HepG2 (cell line): ENCODE results near the gene MTM1. TPM values are rescaled to one million over a fixed set of nuclear protein-coding genes. Genes with fewer than 3 reads are reported as not detected.

Experiments
- AGO1 ChIP-seq: fragments of 200-400 bp; formaldehyde crosslinking; IDR thresholded peaks from 2 replicates; pipeline ENCODE4 v1.6.1; 2017; ENCODE audit warnings: mild to moderate bottlenecking, low read depth, low read length, moderate library complexity; ENCODE audit not compliant: poor library complexity, severe bottlenecking
- AKAP8 ChIP-seq: sonication (generic); formaldehyde crosslinking; IDR thresholded peaks from 2 replicates; pipeline ENCODE4 v1.5.1; 2020; ENCODE audit warnings: mild to moderate bottlenecking, missing genetic modification reagents
- ASH2L ChIP-seq: fragments of 300-600, 200-600 bp; sonication (generic); IDR thresholded peaks from 2 replicates; pipeline ENCODE4 v1.7.0; 2017; ENCODE audit warnings: low read depth, mild to moderate bottlenecking, moderate library complexity, mixed read lengths, low read length; ENCODE audit not compliant: insufficient read length
- HNF4A ChIP-seq: sonication (generic); formaldehyde crosslinking; IDR thresholded peaks from 2 replicates; pipeline ENCODE4 v1.4.0; 2020; ENCODE audit warnings: missing genetic modification reagents
- NFYC ChIP-seq: IDR thresholded peaks from 2 replicates; pipeline ENCODE4 v1.6.1; 2016; ENCODE audit warnings: missing genetic modification reagents, missing compliant biosample characterization
- SIN3B ChIP-seq: fragments of 150-350 bp; IDR thresholded peaks from 2 replicates; pipeline ENCODE4 v1.6.1; 2014; ENCODE audit warnings: low read length
- SIX4 ChIP-seq: sonication (generic); formaldehyde crosslinking; IDR thresholded peaks from 2 replicates; pipeline ENCODE4 v1.4.0; 2020; ENCODE audit warnings: missing genetic modification reagents
- SP2 ChIP-seq: sonication (generic); formaldehyde crosslinking; IDR thresholded peaks from 2 replicates; pipeline ENCODE4 v1.5.1; 2020; ENCODE audit warnings: mild to moderate bottlenecking, missing genetic modification reagents
- ZNF136 ChIP-seq: sonication (generic); formaldehyde crosslinking; IDR thresholded peaks from 2 replicates; pipeline ENCODE4 v1.8.1; 2022; ENCODE audit warnings: low read depth, mild to moderate bottlenecking, moderate library complexity, missing genetic modification reagents
- ZNF138 ChIP-seq: sonication (generic); formaldehyde crosslinking; IDR thresholded peaks from 2 replicates; pipeline ENCODE4 v1.5.0; 2020; ENCODE audit warnings: mild to moderate bottlenecking, low read depth, missing genetic modification reagents
- ZNF329 ChIP-seq: sonication (generic); formaldehyde crosslinking; IDR thresholded peaks from 2 replicates; pipeline ENCODE4 v1.9.0; 2021; ENCODE audit warnings: low read depth, mild to moderate bottlenecking, missing genetic modification reagents
- ZNF570 ChIP-seq: sonication (generic); formaldehyde crosslinking; IDR thresholded peaks from 2 replicates; pipeline ENCODE4 v1.4.0; 2020; ENCODE audit warnings: mild to moderate bottlenecking, missing genetic modification reagents, borderline replicate concordance
- ZNF678 ChIP-seq: sonication (generic); formaldehyde crosslinking; IDR thresholded peaks from 2 replicates; pipeline ENCODE4 v1.4.0; 2020; ENCODE audit warnings: mild to moderate bottlenecking, missing genetic modification reagents
- polyA plus RNA-seq, 8 experiments: library from polyadenylated mRNA; depleted of rRNA in 3 of 8; stranded (reverse) in 7 of 8; unstranded in 1 of 8; fragments of >200 nt; fragmentation: Illumina TruSeq in 4 of 8; extraction: Trizol in 4 of 8; gene quantifications; 2 replicates each; pipeline versions ENCODE4 v1.2.1 to v1.2.3, GENCODE V29; 2011 to 2016; ENCODE audit warnings: low read depth in 4 of 8, missing spikeins in 1 of 8, mixed read lengths in 1 of 8; ENCODE audit not compliant: insufficient read depth in 1 of 8
- total RNA-seq, 5 experiments: library from RNA; depleted of rRNA; stranded (reverse); fragments of >200 nt; fragmentation: Illumina TruSeq; extraction: Trizol; gene quantifications; 2 replicates each; pipeline ENCODE4 v1.2.3, GENCODE V29; 2016; ENCODE audit warnings: low read depth in 1 of 5
- TF ChIP-seq, protein P1 (sequence below): sonication (generic); formaldehyde crosslinking; conservative IDR thresholded peaks from 2 replicates; pipeline ENCODE4 v1.8.1; 2023; ENCODE audit warnings: missing genetic modification reagents
- TF ChIP-seq, protein P2 (sequence below): sonication (generic); formaldehyde crosslinking; IDR thresholded peaks from 2 replicates; pipeline ENCODE4 v1.4.0; 2020; ENCODE audit warnings: missing genetic modification reagents, borderline replicate concordance
- TF ChIP-seq, protein P3 (sequence below): sonication (generic); formaldehyde crosslinking; IDR thresholded peaks from 2 replicates; pipeline ENCODE4 v1.5.0; 2020; ENCODE audit warnings: missing genetic modification reagents
- TF ChIP-seq, protein P4 (sequence below): sonication (generic); formaldehyde crosslinking; IDR thresholded peaks from 2 replicates; pipeline ENCODE4 v1.4.0; 2020; ENCODE audit warnings: missing genetic modification reagents, borderline replicate concordance

MTM1 gene
- total and polyA plus RNA-seq, 2 of the 13 experiments (the other 11 are each of a cell fraction or from before 2014, with no cell fraction given): 12.0 to 15.2 TPM

DNA sequence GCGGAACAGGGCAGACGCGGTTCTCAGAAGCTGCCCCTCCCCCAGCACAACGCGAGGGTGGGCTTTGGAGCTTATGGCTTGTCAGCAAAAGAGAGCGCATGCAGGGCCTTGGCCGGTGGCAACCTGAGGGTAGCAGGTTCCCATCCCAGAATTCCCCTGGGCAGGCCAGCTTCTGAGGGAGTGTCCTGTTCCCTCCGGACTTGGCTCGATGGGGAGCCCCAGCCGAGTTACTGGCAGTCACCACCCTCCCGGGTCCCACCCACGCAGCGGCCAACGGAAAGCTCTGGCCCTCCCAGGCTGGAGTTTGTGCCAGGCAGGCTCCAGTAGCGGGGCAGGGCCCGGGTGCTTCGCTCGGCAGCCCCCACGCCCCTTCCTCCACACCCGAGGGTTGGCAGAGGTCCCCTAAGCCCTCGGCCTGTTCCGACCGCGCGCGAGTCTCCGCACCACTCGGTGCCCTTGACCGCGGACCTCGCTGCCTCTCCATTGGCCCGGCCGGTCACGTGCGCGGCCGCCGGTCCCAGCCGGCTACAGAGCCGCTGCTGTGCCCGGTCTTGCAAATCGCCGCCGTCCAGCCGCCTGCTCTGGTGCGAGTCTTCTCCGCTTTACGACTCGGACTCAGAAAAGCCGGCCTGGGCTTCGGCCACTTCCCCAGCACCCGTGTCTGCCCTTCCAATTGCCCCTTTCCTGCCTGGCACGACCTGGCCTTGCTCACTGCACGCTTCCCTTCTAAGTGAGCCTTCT lies 20.9 kb upstream of the MTM1 start (continued):
- TF ChIP-seq SIX4 (CRISPR knock-in tag): no peak
- no peak for TF ChIP-seq ZNF136 (CRISPR knock-in tag)
- TF ChIP-seq, protein P1, sequence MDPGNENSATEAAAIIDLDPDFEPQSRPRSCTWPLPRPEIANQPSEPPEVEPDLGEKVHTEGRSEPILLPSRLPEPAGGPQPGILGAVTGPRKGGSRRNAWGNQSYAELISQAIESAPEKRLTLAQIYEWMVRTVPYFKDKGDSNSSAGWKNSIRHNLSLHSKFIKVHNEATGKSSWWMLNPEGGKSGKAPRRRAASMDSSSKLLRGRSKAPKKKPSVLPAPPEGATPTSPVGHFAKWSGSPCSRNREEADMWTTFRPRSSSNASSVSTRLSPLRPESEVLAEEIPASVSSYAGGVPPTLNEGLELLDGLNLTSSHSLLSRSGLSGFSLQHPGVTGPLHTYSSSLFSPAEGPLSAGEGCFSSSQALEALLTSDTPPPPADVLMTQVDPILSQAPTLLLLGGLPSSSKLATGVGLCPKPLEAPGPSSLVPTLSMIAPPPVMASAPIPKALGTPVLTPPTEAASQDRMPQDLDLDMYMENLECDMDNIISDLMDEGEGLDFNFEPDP (CRISPR knock-in tag): no peak
- no peak for TF ChIP-seq ZNF138 (CRISPR knock-in tag)
- TF ChIP-seq, protein P2, sequence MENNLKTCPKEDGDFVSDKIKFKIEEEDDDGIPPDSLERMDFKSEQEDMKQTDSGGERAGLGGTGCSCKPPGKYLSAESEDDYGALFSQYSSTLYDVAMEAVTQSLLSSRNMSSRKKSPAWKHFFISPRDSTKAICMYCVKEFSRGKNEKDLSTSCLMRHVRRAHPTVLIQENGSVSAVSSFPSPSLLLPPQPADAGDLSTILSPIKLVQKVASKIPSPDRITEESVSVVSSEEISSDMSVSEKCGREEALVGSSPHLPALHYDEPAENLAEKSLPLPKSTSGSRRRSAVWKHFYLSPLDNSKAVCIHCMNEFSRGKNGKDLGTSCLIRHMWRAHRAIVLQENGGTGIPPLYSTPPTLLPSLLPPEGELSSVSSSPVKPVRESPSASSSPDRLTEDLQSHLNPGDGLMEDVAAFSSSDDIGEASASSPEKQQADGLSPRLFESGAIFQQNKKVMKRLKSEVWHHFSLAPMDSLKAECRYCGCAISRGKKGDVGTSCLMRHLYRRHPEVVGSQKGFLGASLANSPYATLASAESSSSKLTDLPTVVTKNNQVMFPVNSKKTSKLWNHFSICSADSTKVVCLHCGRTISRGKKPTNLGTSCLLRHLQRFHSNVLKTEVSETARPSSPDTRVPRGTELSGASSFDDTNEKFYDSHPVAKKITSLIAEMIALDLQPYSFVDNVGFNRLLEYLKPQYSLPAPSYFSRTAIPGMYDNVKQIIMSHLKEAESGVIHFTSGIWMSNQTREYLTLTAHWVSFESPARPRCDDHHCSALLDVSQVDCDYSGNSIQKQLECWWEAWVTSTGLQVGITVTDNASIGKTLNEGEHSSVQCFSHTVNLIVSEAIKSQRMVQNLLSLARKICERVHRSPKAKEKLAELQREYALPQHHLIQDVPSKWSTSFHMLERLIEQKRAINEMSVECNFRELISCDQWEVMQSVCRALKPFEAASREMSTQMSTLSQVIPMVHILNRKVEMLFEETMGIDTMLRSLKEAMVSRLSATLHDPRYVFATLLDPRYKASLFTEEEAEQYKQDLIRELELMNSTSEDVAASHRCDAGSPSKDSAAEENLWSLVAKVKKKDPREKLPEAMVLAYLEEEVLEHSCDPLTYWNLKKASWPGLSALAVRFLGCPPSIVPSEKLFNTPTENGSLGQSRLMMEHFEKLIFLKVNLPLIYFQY (CRISPR knock-in tag): no peak
- TF ChIP-seq, protein P3, sequence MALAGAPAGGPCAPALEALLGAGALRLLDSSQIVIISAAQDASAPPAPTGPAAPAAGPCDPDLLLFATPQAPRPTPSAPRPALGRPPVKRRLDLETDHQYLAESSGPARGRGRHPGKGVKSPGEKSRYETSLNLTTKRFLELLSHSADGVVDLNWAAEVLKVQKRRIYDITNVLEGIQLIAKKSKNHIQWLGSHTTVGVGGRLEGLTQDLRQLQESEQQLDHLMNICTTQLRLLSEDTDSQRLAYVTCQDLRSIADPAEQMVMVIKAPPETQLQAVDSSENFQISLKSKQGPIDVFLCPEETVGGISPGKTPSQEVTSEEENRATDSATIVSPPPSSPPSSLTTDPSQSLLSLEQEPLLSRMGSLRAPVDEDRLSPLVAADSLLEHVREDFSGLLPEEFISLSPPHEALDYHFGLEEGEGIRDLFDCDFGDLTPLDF (CRISPR knock-in tag): no peak
- TF ChIP-seq SP2 (CRISPR knock-in tag): no peak; the same call in 1 of the 2 replicates
- no peak for TF ChIP-seq AGO1
- TF ChIP-seq ASH2L: no peak
- TF ChIP-seq, protein P4, sequence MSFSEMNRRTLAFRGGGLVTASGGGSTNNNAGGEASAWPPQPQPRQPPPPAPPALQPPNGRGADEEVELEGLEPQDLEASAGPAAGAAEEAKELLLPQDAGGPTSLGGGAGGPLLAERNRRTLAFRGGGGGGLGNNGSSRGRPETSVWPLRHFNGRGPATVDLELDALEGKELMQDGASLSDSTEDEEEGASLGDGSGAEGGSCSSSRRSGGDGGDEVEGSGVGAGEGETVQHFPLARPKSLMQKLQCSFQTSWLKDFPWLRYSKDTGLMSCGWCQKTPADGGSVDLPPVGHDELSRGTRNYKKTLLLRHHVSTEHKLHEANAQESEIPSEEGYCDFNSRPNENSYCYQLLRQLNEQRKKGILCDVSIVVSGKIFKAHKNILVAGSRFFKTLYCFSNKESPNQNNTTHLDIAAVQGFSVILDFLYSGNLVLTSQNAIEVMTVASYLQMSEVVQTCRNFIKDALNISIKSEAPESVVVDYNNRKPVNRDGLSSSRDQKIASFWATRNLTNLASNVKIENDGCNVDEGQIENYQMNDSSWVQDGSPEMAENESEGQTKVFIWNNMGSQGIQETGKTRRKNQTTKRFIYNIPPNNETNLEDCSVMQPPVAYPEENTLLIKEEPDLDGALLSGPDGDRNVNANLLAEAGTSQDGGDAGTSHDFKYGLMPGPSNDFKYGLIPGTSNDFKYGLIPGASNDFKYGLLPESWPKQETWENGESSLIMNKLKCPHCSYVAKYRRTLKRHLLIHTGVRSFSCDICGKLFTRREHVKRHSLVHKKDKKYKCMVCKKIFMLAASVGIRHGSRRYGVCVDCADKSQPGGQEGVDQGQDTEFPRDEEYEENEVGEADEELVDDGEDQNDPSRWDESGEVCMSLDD: no peak
- no peak for TF ChIP-seq ZNF570 (CRISPR knock-in tag)
- no peak for TF ChIP-seq SIN3B
- TF ChIP-seq HNF4A (CRISPR knock-in tag): no peak
- TF ChIP-seq ZNF329 (CRISPR knock-in tag): no peak
- TF ChIP-seq NFYC: peak; percentile 74
- TF ChIP-seq AKAP8 (CRISPR knock-in tag): no peak
- 0 out of 2 replicates have a peak, but pooled peaks have one; percentile 47 for TF ChIP-seq ZNF678
